Loucy (cell line): ENCODE results near the gene GFI1.

Experiments
- H2AFZ ChIP-seq: fragments of 200-600 bp; sonication (generic); 2 replicates; pipeline ENCODE4 v1.6.0; 2016; ENCODE audit warnings: antibody characterized with exemption, mild to moderate bottlenecking, low read length, moderate library complexity
- H3F3A ChIP-seq: fragments of 200-600 bp; 2 replicates; pipeline ENCODE4 v1.6.0; 2016; ENCODE audit warnings: antibody characterized with exemption, low read depth, mild to moderate bottlenecking
- H3K27me3 ChIP-seq: fragments of 200-600 bp; sonication (generic); 2 replicates; pipeline ENCODE4 v1.6.1; 2014; ENCODE audit warnings: low read length, mild to moderate bottlenecking; ENCODE audit not compliant: insufficient read depth, poor library complexity, severe bottlenecking
- H3K36me3 ChIP-seq: fragments of 200-600 bp; sonication (generic); 2 replicates; pipeline ENCODE4 v1.6.1; 2016; ENCODE audit warnings: low read length; ENCODE audit not compliant: insufficient read depth
- H3K4me1 ChIP-seq: fragments of 200-600 bp; sonication (generic); 2 replicates; pipeline ENCODE4 v1.5.1; 2014; ENCODE audit warnings: low read length, mild to moderate bottlenecking; ENCODE audit not compliant: insufficient read depth, poor library complexity, severe bottlenecking
- H3K4me2 ChIP-seq: fragments of 200-600 bp; sonication (generic); 2 replicates; pipeline ENCODE4 v1.6.0; 2014; ENCODE audit warnings: antibody characterized with exemption, low read length, low read depth, mild to moderate bottlenecking; ENCODE audit not compliant: poor library complexity, severe bottlenecking
- H3K4me3 ChIP-seq: fragments of 200-600 bp; sonication (generic); 2 replicates; pipeline ENCODE4 v1.5.1; 2014; ENCODE audit warnings: low read length, mild to moderate bottlenecking, mixed read lengths; ENCODE audit not compliant: poor library complexity, severe bottlenecking
- H3K79me2 ChIP-seq: fragments of 200-600 bp; sonication (generic); 2 replicates; pipeline ENCODE4 v1.6.1; 2014; ENCODE audit warnings: low read length; ENCODE audit not compliant: insufficient read depth
- H3K9ac ChIP-seq: fragments of 200-600 bp; sonication (generic); 2 replicates; pipeline ENCODE4 v1.6.0; 2014; ENCODE audit warnings: mild to moderate bottlenecking, low read depth, low read length, moderate library complexity; ENCODE audit not compliant: poor library complexity, severe bottlenecking
- H3K9me2 ChIP-seq: fragments of 200-600 bp; sonication (generic); replicated peaks from 2 replicates; pipeline ENCODE4 v1.6.1; 2016; ENCODE audit warnings: low read depth, low read length, mixed read lengths
- H3K9me3 ChIP-seq: fragments of 200-600 bp; sonication (generic); 2 replicates; pipeline ENCODE4 v1.6.1; 2014; ENCODE audit warnings: mild to moderate bottlenecking, antibody characterized with exemption, low read length, low read depth; ENCODE audit not compliant: insufficient read depth
- H4K20me1 ChIP-seq: fragments of 200-600 bp; sonication (generic); 2 replicates; pipeline ENCODE4 v1.6.0; 2014; ENCODE audit warnings: antibody characterized with exemption, low read length, mild to moderate bottlenecking; ENCODE audit not compliant: insufficient read depth, poor library complexity, severe bottlenecking
- CTCF ChIP-seq: fragments of 200-600 bp; sonication (generic); conservative IDR thresholded peaks from 2 replicates; pipeline ENCODE4 v1.5.1; 2014; ENCODE audit warnings: mild to moderate bottlenecking, antibody characterized with exemption, low read length
- EZH2phosphoT487 ChIP-seq: fragments of 200-600 bp; IDR thresholded peaks from 2 replicates; pipeline ENCODE4 v1.6.1; 2018; ENCODE audit warnings: antibody characterized with exemption, mild to moderate bottlenecking, moderate library complexity, borderline replicate concordance

The GFI1 gene

DNA sequence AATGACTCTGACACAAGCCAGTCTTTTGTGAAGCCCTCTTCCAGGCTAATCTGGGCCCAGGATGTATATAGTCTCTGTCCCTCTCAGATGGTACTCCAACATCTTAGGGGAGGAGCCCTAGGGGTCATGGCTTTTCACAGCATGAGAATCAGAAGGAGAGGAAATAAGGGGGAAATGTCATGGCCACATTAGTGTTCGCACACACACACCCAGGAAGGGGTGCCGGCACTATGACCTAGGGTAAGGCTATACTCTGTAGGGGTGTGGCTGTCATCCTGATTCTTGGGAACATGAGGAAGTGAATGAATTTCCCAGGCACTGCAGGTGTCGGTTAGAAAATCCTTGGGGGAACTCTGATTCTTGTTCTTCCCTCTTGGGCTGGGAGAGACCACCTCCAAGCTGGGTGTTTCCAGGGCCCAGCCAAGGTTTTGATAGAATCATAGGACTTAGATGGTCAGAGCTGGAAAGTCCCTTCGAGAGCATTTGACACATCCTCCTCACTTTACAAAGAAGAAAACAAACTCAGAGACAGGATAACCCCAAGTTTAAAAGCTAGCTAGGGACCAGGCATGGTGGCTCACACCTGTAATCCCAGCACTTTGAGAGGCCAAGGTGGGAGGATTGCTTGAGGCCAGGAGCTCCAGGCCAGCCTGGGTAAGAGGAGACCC, 22.0 kb downstream of the GFI1 start:
- no peak overlapping the region for H3K9ac ChIP-seq
- H4K20me1 ChIP-seq: no peaks in the 10 kb centered on the region
- TF ChIP-seq EZH2phosphoT487 (no peak), CTCF (no peak)
- H3K4me1 ChIP-seq: peaks cover 54% of the 10 kb centered on the region
- no peaks in the 10 kb centered on the region for H3K9me2 ChIP-seq
- no peak overlapping the region for H3K4me3 ChIP-seq
- H3K4me2 ChIP-seq: no peak overlapping the region
- peaks cover 4% of the 10 kb centered on the region; the same call in 1 of the 2 replicates for H3F3A ChIP-seq
- H3K27me3 ChIP-seq: no peaks in the 10 kb centered on the region
- no peaks in the 10 kb centered on the region for H3K36me3 ChIP-seq
- H3K9me3 ChIP-seq: no peaks in the 10 kb centered on the region
- peak overlapping the region; percentile 37; the same call in 1 of the 2 replicates for H2AFZ ChIP-seq
- H3K79me2 ChIP-seq: no peaks in the 10 kb centered on the region

GRCh38 chr1:92461364-92462097, 25.2 kb downstream of the GFI1 start:
- Histone ChIP-seq H3K36me3 (no peaks in the 10 kb centered on the region), H3K4me1 (peaks cover 58% of the 10 kb centered on the region), H3F3A (peaks cover 4% of the 10 kb centered on the region; the same call in 1 of the 2 replicates), H3K4me2 (peak overlapping the region; percentile 75), H3K9me3 (no peaks in the 10 kb centered on the region), H4K20me1 (no peaks in the 10 kb centered on the region), H2AFZ (peak overlapping the region; percentile 37), H3K9ac (no peak overlapping the region), H3K79me2 (no peaks in the 10 kb centered on the region), H3K9me2 (no peaks in the 10 kb centered on the region), H3K27me3 (no peaks in the 10 kb centered on the region), H3K4me3 (no peak overlapping the region)
- TF ChIP-seq CTCF: peak; percentile 57
- TF ChIP-seq EZH2phosphoT487: no peak

GRCh38 chr1:92459871-92460320, 26.8 kb downstream of the GFI1 start:
- no peaks in the 10 kb centered on the region for H3K79me2 ChIP-seq
- H3F3A ChIP-seq: peaks cover 4% of the 10 kb centered on the region; the same call in 1 of the 2 replicates
- TF ChIP-seq EZH2phosphoT487 (no peak), CTCF (no peak)
- H3K4me2 ChIP-seq: peak overlapping the region; percentile 75
- no peaks in the 10 kb centered on the region for H4K20me1 ChIP-seq
- peak overlapping the region; percentile 70 for H3K9ac ChIP-seq
- peak overlapping the region; percentile 69 for H2AFZ ChIP-seq
- no peaks in the 10 kb centered on the region for H3K9me2 ChIP-seq
- H3K36me3 ChIP-seq: no peaks in the 10 kb centered on the region
- H3K27me3 ChIP-seq: no peaks in the 10 kb centered on the region
- H3K4me1 ChIP-seq: peaks cover 50% of the 10 kb centered on the region
- H3K4me3 ChIP-seq: peak overlapping the region; percentile 69
- H3K9me3 ChIP-seq: no peaks in the 10 kb centered on the region
